NB4 (cell line): ENCODE data around the gene HUS1.

Source experiments
- MYC ChIP-seq: IDR thresholded peaks from 2 replicates; pipeline ENCODE4 v1.6.1; 2011; ENCODE audit warnings: low read depth, low read length
- POLR2A ChIP-seq: IDR thresholded peaks from 2 replicates; pipeline ENCODE4 v1.6.1; 2011; ENCODE audit warnings: mild to moderate bottlenecking; ENCODE audit not compliant: insufficient read length; ENCODE audit errors: extremely low read depth
- TF ChIP-seq, protein P1 (sequence below): IDR thresholded peaks from one replicate; pipeline ENCODE4 v1.5.1; 2012; ENCODE audit warnings: low read depth, low read length
- TF ChIP-seq, protein P2 (sequence below): IDR thresholded peaks from 2 replicates; pipeline ENCODE4 v1.6.1; 2011; ENCODE audit warnings: low read depth, low read length

DNA sequence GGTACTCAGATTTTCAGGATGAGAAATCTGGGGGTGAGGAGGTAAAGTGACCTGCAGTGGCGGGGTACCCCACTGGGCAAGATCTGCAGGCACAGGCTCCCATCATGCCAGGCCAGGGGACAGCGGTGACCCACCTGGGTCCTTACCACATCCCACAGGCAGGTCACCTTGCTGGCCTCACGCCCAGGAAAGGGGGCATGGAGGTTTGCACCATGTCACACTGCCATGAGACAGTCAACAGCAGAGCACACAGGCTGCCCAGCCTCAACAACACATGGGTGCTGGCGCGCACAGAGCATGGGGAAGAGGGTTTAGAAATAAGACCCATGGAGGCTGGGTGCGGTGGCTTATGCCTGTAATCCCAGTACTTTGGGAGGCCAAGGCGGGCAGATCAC lies 32.1 kb downstream of the HUS1 start:
- TF ChIP-seq, protein P1, sequence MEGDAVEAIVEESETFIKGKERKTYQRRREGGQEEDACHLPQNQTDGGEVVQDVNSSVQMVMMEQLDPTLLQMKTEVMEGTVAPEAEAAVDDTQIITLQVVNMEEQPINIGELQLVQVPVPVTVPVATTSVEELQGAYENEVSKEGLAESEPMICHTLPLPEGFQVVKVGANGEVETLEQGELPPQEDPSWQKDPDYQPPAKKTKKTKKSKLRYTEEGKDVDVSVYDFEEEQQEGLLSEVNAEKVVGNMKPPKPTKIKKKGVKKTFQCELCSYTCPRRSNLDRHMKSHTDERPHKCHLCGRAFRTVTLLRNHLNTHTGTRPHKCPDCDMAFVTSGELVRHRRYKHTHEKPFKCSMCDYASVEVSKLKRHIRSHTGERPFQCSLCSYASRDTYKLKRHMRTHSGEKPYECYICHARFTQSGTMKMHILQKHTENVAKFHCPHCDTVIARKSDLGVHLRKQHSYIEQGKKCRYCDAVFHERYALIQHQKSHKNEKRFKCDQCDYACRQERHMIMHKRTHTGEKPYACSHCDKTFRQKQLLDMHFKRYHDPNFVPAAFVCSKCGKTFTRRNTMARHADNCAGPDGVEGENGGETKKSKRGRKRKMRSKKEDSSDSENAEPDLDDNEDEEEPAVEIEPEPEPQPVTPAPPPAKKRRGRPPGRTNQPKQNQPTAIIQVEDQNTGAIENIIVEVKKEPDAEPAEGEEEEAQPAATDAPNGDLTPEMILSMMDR: no peak
- no peak for TF ChIP-seq POLR2A
- TF ChIP-seq, protein P2, sequence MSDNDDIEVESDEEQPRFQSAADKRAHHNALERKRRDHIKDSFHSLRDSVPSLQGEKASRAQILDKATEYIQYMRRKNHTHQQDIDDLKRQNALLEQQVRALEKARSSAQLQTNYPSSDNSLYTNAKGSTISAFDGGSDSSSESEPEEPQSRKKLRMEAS: no peak
- no peak for TF ChIP-seq MYC
